Measurements from ENCODE around the gene KPNA3.
A peak's percentile ranks its signal among the peaks of the same experiment; 100 is the strongest.

Gene KPNA3

GRCh38 chr13:49670828-49671227 lies 121.7 kb downstream of the KPNA3 start:
- no peak for DNase-seq

GRCh38 chr13:49669735-49670309 lies 122.7 kb downstream of the KPNA3 start:
- DNase-seq: peak; percentile 60 to 75

- no peak for DNase-seq
Observed at GRCh38 chr13:49667773-49668172, 124.7 kb downstream of the KPNA3 start.

GRCh38 chr13:49664606-49665005 lies 127.9 kb downstream of the KPNA3 start:
- DNase-seq: no peak

GRCh38 chr13:49657241-49657641 lies 135.2 kb downstream of the KPNA3 start:
- DNase-seq: no peak

- DNase-seq: no peak
Observed at GRCh38 chr13:49655906-49656305, 136.6 kb downstream of the KPNA3 start.

GRCh38 chr13:49654011-49654410 lies 138.5 kb downstream of the KPNA3 start:
- DNase-seq: no peak

GRCh38 chr13:49653478-49653877 lies 139.0 kb downstream of the KPNA3 start:
- no peak for DNase-seq

GRCh38 chr13:49652355-49653305 lies 139.9 kb downstream of the KPNA3 start:
- peak; percentile 33 to 39 for DNase-seq

- DNase-seq: no peak
Observed at GRCh38 chr13:49651570-49652354, 140.7 kb downstream of the KPNA3 start.

- DNase-seq: no peak
Observed at GRCh38 chr13:49649963-49650312, 142.5 kb downstream of the KPNA3 start.
